Activated naive CD8-positive, alpha-beta T cell treated with anti-CD3 and anti-CD28 coated beads, Interleukin-2, amount 50 U/mL, for 24 hours (primary cell): Measurements from ENCODE around the gene SPACA7.

Experiments used
- ATAC-seq: fragments of 150-1000 bp; cut with Tn5 transposase; one replicate; pipeline ENCODE4 v1.10.0; 2021
- DNase-seq: peaks from one replicate; pipeline ENCODE4 v3.0.0; 2021
- H3K27ac Mint-ChIP-seq: one replicate; pipeline ENCODE4 v1.8.0; 2021; ENCODE audit warnings: mild to moderate bottlenecking, mixed read lengths
- H3K27me3 Mint-ChIP-seq: one replicate; pipeline ENCODE4 v1.8.0; 2021; ENCODE audit warnings: mixed read lengths
- H3K36me3 Mint-ChIP-seq: one replicate; pipeline ENCODE4 v1.8.0; 2021; ENCODE audit warnings: low read depth, mixed read lengths
- H3K4me1 Mint-ChIP-seq: one replicate; pipeline ENCODE4 v1.8.0; 2021; ENCODE audit warnings: mixed read lengths
- H3K4me3 Mint-ChIP-seq: one replicate; pipeline ENCODE4 v1.8.0; 2021; ENCODE audit warnings: mild to moderate bottlenecking, moderate library complexity, mixed read lengths
- H3K9me3 Mint-ChIP-seq: one replicate; pipeline ENCODE4 v1.8.0; 2021; ENCODE audit warnings: mixed read lengths

Gene SPACA7

DNA sequence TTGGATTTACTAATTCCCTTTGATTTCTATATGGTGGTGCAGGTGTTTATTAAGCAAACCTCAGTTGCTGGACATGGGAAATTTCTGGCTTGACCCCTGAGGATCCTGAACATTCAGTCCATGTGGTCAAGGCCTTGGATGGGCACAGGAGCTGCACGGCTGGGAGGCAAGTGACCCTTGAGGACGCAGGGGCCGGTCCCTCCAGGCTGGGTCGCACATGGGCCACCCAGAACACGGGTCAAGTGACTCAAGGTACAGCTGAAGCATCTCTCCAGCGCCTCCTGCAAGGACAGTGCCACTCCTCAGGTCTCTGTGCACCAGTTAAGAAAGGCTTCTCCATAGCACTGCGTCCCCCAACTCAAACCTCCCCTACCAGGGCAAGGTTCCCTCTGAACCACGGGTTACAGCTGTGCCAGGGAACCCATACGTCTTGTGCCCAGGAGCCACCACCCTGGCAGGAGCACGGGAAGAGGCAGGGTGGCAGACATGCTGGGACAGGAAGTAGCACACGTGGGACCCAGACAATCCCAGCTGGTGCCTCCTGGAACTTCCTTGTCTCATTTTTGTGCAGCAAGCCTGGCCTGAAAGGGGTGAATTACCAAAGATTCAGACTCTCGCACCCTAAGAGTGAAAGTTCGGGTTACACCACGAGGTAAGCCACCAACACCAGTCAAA lies 93.1 kb downstream of the SPACA7 start:
- Mint-ChIP-seq H3K27ac (no peak overlapping the region), H3K27me3 (no peaks in the 10 kb centered on the region), H3K4me1 (no peaks in the 10 kb centered on the region), H3K4me3 (no peak overlapping the region), H3K36me3 (peaks cover 4% of the 10 kb centered on the region), H3K9me3 (no peaks in the 10 kb centered on the region)
- DNase-seq = no peak
- ATAC-seq = no peak

DNA sequence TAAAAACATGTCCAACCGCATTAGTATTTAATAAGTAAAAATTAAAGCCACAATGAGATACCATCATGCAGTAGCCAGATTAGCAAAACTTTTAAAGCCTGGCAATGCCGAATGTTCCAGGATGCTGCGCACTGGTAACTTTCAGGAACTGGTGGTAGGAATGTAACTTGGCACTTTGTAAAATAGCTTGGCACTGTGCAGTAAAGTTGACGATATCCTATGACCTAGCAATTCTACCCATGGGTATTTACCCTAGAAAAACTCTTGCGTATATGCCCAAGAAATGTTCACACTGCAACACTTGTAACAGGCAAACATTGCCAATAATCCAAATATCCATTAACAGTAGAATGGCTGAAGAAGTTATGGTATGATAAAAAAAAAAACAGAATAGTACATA lies 97.7 kb downstream of the SPACA7 start:
- ATAC-seq (no peak), DNase-seq (no peak)
- Mint-ChIP-seq H3K4me1 (no peaks in the 10 kb centered on the region), H3K9me3 (no peaks in the 10 kb centered on the region), H3K27me3 (no peaks in the 10 kb centered on the region), H3K27ac (no peak overlapping the region), H3K36me3 (peaks cover 4% of the 10 kb centered on the region), H3K4me3 (no peak overlapping the region)

DNA sequence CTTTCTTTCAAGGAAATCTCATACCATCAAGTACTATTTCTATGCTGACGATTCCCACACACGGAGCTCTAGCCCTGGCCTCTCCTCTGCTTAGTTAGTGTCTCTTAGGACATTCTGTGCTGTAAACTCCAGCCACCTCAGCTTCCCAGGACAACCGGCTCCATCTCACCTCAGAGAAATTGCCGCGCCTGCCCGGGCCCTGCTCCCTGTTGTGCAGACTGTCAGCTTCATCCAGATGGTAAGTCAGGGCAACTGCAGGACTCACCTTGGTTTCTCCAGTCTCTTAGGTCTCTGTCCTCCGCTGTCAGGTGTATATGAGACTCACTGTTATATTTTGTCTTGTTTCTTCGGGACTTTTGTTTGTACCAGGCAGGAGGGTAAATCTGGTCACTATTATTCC lies 98.7 kb downstream of the SPACA7 start:
- Mint-ChIP-seq H3K36me3 (peaks cover 4% of the 10 kb centered on the region), H3K4me1 (no peaks in the 10 kb centered on the region), H3K9me3 (no peaks in the 10 kb centered on the region), H3K27ac (no peak overlapping the region), H3K4me3 (no peak overlapping the region), H3K27me3 (no peaks in the 10 kb centered on the region)
- no peak for DNase-seq
- ATAC-seq = no peak

DNA sequence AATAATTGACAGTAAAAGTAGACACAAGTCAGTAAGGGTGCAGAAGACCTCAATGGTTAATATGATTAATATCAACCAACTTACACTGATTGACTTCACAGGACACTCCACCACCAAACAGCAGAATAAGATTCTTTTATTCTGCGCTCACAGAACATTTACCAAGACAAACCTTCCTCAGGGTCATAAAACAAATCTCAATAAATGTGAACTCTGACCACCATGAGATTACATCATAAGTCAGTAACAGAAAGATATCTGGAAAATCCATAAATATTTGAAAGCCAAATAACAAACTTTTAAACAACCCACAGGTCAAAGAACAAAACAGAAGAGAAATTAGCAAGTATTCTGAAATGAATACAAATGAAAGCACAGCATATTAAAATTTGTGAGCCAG lies 99.7 kb downstream of the SPACA7 start:
- no peak for DNase-seq
- Mint-ChIP-seq H3K9me3 (no peaks in the 10 kb centered on the region), H3K27ac (no peak overlapping the region), H3K4me1 (no peaks in the 10 kb centered on the region), H3K4me3 (no peak overlapping the region), H3K27me3 (no peaks in the 10 kb centered on the region), H3K36me3 (peaks cover 4% of the 10 kb centered on the region)
- no peak for ATAC-seq

DNA sequence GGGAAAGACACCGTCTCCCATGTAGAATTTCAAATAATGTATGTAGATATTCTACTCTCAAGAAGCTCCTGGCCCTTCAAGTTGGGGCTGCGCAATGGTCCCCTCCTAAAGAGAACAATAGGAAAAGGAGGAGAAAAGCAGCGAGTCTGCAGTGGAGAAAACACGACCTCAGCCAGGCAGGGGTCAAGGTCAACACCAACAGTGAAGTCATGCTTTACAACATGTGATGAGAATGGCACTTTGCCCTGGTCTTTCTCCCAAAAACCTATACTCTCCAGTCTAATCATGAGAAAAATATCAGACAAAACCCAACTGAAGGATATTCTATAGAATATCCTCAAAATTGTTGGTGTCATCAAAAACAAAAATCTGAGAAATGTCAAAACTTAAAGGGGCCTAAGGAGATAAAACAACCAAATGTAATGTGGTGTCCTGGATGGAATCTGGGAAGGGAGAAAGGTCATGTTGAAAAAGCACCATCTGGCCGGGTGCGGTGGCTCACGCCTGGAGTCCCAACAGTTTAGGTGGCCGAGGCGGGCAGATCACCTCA lies 101.0 kb downstream of the SPACA7 start:
- no peaks in the 10 kb centered on the region for H3K27me3 Mint-ChIP-seq
- H3K4me3 Mint-ChIP-seq = no peak overlapping the region
- ATAC-seq (no peak), DNase-seq (no peak)
- H3K36me3 Mint-ChIP-seq = peaks cover 6% of the 10 kb centered on the region
- peaks cover 3% of the 10 kb centered on the region for H3K4me1 Mint-ChIP-seq
- peaks cover 9% of the 10 kb centered on the region for H3K9me3 Mint-ChIP-seq
- H3K27ac Mint-ChIP-seq = no peak overlapping the region

DNA sequence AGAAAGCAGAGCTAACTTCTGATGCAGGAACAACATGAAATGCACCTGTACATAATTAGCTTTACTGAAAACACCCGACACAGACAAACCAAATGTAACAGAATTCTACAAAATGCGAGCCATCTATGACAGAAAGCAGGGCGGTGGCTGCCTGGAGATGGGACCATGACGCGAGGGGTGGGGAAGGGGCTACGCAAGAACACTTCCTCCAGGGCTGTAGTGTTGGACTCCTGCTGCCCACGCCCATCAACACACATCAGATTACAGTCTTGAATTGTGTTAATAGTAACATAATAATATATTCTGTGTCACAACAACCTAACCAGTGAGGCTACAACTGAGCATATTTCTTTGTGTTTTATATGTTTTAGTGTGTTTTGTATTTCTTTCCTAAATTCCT lies 103.2 kb downstream of the SPACA7 start:
- Mint-ChIP-seq H3K9me3 (peaks cover 12% of the 10 kb centered on the region), H3K27ac (no peak overlapping the region), H3K27me3 (no peaks in the 10 kb centered on the region), H3K4me1 (peaks cover 3% of the 10 kb centered on the region), H3K4me3 (no peak overlapping the region), H3K36me3 (peaks cover 7% of the 10 kb centered on the region)
- ATAC-seq (no peak), DNase-seq (no peak)

DNA sequence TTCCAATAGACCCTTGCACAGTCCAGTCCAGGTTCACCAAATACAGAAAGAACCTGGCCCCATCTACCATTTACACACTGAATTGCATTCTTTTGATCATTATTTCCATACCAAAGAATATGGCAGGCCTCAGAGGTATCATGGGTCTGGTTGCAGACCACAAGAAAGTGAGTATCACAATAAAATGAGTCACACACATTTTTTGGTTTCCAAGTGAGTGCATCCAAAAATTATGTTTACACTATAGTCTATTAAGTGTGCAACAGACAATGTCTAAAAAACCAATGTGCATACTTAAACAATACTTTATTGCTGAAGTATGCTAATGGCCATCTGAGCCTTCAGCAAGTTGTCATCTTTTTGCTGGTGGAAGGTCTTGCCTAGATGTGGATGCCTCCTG lies 105.3 kb downstream of the SPACA7 start:
- Mint-ChIP-seq H3K4me1 (peaks cover 3% of the 10 kb centered on the region), H3K36me3 (peaks cover 22% of the 10 kb centered on the region), H3K27me3 (no peaks in the 10 kb centered on the region), H3K4me3 (no peak overlapping the region), H3K9me3 (peaks cover 12% of the 10 kb centered on the region), H3K27ac (no peak overlapping the region)
- ATAC-seq (peak; percentile 66), DNase-seq (no peak)

DNA sequence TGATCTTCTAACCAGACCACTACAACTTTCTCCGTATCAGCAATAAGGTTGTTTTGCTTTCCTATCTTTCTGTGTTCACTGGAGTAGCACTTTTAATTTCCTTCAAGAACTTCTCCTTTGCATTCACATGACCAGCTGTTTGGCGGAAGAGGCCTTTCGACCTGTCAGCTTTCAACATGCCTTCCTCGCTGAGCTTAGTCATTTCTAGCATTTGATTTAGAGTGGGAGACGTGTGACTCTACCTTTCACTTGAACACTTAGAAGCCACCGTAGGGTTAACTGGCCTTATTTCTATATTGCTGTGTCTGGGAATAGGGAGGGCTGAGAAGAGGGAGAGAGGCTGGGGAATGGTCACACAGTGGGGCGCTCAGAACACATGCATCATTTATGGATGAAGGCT lies 107.1 kb downstream of the SPACA7 start:
- Mint-ChIP-seq H3K4me3 (no peak overlapping the region), H3K27me3 (no peaks in the 10 kb centered on the region), H3K27ac (no peak overlapping the region), H3K36me3 (peaks cover 40% of the 10 kb centered on the region), H3K9me3 (peaks cover 12% of the 10 kb centered on the region), H3K4me1 (peaks cover 3% of the 10 kb centered on the region)
- DNase-seq (no peak), ATAC-seq (no peak)
